H1 (cell line): Measurements from ENCODE around the gene NXPH4. TPM values are rescaled to one million over a fixed set of nuclear protein-coding genes. Genes with fewer than 3 reads are reported as not detected.

ENCODE experiments used
- CTCF ChIA-PET: fragments of 300-600 bp; sonication (Branson Sonifier 250); formaldehyde crosslinking; loops from one replicate; lab custom pipeline; 2021; ENCODE audit not compliant: partially characterized antibody; lab: Charles Lee
- POLR2A ChIA-PET: fragments of 300-600 bp; sonication (Branson Sonifier 250); formaldehyde crosslinking; loops from one replicate; lab custom pipeline; 2021; ENCODE audit warnings: inconsistent platforms; ENCODE audit not compliant: partially characterized antibody; lab: Charles Lee
- DNase-seq, 2 experiments: peaks; one replicate each; pipeline versions ENCODE4 v3.0.0 to v3.0.0-alpha.2; 2010 to 2022; ENCODE audit warnings: low spot score in 2 of 2, low read depth in 1 of 2, mixed read lengths in 1 of 2
- FAIRE-seq: peaks from 2 replicates; lab custom pipeline; 2011; peaks lifted over from hg19 to GRCh38; lab: Jason Lieb, UNC
- H2AFZ ChIP-seq: 2 replicates; pipeline ENCODE4 v1.8.1; 2012; ENCODE audit warnings: low read length, inconsistent platforms
- H2AK5ac ChIP-seq: 2 replicates; pipeline ENCODE4 v1.6.1; 2013; ENCODE audit warnings: low read depth, low read length
- H2BK120ac ChIP-seq: replicated peaks from 2 replicates; pipeline ENCODE3; 2013; ENCODE audit warnings: low read depth, low read length, inconsistent platforms
- H2BK12ac ChIP-seq: 2 replicates; pipeline ENCODE4 v1.6.1; 2013; ENCODE audit warnings: low read depth, low read length
- H2BK15ac ChIP-seq: 2 replicates; pipeline ENCODE4 v1.6.1; 2013; ENCODE audit warnings: low read length
- H2BK20ac ChIP-seq: 2 replicates; pipeline ENCODE4 v1.6.1; 2013; ENCODE audit warnings: low read length
- H2BK5ac ChIP-seq: 2 replicates; pipeline ENCODE4 v1.6.1; 2013; ENCODE audit warnings: low read depth, low read length
- H3K14ac ChIP-seq: 2 replicates; pipeline ENCODE4 v1.6.1; 2013; ENCODE audit warnings: inconsistent platforms; ENCODE audit not compliant: insufficient read length
- H3K18ac ChIP-seq: 2 replicates; pipeline ENCODE4 v1.6.1; 2013; ENCODE audit warnings: low read length; ENCODE audit errors: extremely low read depth
- H3K23ac ChIP-seq: 2 replicates; pipeline ENCODE4 v1.6.1; 2013; ENCODE audit warnings: inconsistent platforms; ENCODE audit not compliant: insufficient read length
- H3K23me2 ChIP-seq: 2 replicates; pipeline ENCODE4 v1.6.1; 2013; ENCODE audit warnings: low read depth, low read length
- H3K27ac ChIP-seq: 2 replicates; pipeline ENCODE4 v1.6.1; 2011; ENCODE audit warnings: low read depth, low read length, inconsistent platforms
- H3K27me3 ChIP-seq, 4 experiments: replicated peaks in 1 of 4; 1 replicate in 1 of 4; 2 replicates in 3 of 4; pipeline versions ENCODE4 v1.6.1 to v1.8.1; 2011 to 2013; ENCODE audit warnings: low read length in 3 of 4, mild to moderate bottlenecking in 3 of 4, inconsistent platforms in 2 of 4, mixed read lengths in 2 of 4, moderate library complexity in 1 of 4; ENCODE audit not compliant: control insufficient read depth in 3 of 4, insufficient read depth in 3 of 4; ENCODE audit errors: extremely low read depth in 1 of 4
- H3K36me3 ChIP-seq, 4 experiments: 2 replicates each; pipeline versions ENCODE4 v1.6.1 to v1.8.1; 2011 to 2013; ENCODE audit warnings: mild to moderate bottlenecking in 4 of 4, low read length in 3 of 4, moderate library complexity in 2 of 4, control low read depth in 1 of 4, inconsistent platforms in 1 of 4; ENCODE audit not compliant: insufficient read depth in 4 of 4, control insufficient read depth in 2 of 4
- H3K4ac ChIP-seq: replicated peaks from 2 replicates; pipeline ENCODE3; 2013; ENCODE audit warnings: low read length, low read depth, mixed read lengths, inconsistent platforms; ENCODE audit not compliant: insufficient read length
- H3K4me1 ChIP-seq, 4 experiments: replicated peaks in 1 of 4; 1 replicate in 1 of 4; 2 replicates in 3 of 4; pipeline versions ENCODE4 v1.6.1 to v1.8.1; 2011 to 2013; ENCODE audit warnings: low read length in 3 of 4, inconsistent platforms in 2 of 4, mixed read lengths in 1 of 4; ENCODE audit not compliant: insufficient read depth in 4 of 4, control insufficient read depth in 3 of 4
- H3K4me2 ChIP-seq, 2 experiments: 2 replicates each; pipeline versions ENCODE4 v1.6.1 to v1.8.1; 2011 to 2013; ENCODE audit warnings: low read depth in 2 of 2, low read length in 2 of 2, control low read depth in 1 of 2, inconsistent platforms in 1 of 2, mild to moderate bottlenecking in 1 of 2; ENCODE audit not compliant: insufficient read depth in 1 of 2
- H3K4me3 ChIP-seq, 4 experiments: fragments of 200-600, 300-600 bp in 1 of 4; sonication (generic), shearing (Covaris generic), sonication (Bioruptor Twin) in 1 of 4; 2 replicates each; pipeline versions ENCODE4 v1.5.1 to v1.8.1; 2011 to 2016; ENCODE audit warnings: low read length in 4 of 4, low read depth in 3 of 4, control low read depth in 2 of 4, inconsistent platforms in 2 of 4, mild to moderate bottlenecking in 2 of 4, mixed read lengths in 1 of 4, moderate library complexity in 1 of 4; ENCODE audit not compliant: insufficient read depth in 2 of 4; ENCODE audit errors: extremely low read depth in 1 of 4
- H3K56ac ChIP-seq: replicated peaks from 2 replicates; pipeline ENCODE3; 2013; ENCODE audit warnings: low read depth, mild to moderate bottlenecking, mixed read lengths, low read length, inconsistent platforms; ENCODE audit not compliant: insufficient read length
- H3K79me1 ChIP-seq: 2 replicates; pipeline ENCODE4 v1.6.1; 2013; ENCODE audit warnings: low read depth, low read length, control low read depth
- H3K79me2 ChIP-seq, 2 experiments: 2 replicates each; pipeline versions ENCODE4 v1.6.1 to v1.8.1; 2012 to 2013; ENCODE audit warnings: low read length in 2 of 2, mild to moderate bottlenecking in 2 of 2, inconsistent platforms in 1 of 2; ENCODE audit not compliant: insufficient read depth in 2 of 2, control insufficient read depth in 1 of 2
- H3K9ac ChIP-seq, 4 experiments: replicated peaks in 1 of 4; 1 replicate in 1 of 4; 2 replicates in 3 of 4; pipeline versions ENCODE4 v1.6.1 to v1.8.1; 2011 to 2013; ENCODE audit warnings: low read depth in 3 of 4, low read length in 3 of 4, control low read depth in 2 of 4, mild to moderate bottlenecking in 2 of 4, moderate library complexity in 2 of 4, inconsistent platforms in 1 of 4; ENCODE audit errors: extremely low read depth in 1 of 4
- H3K9me3 ChIP-seq, 2 experiments: 2 replicates each; pipeline versions ENCODE4 v1.6.1 to v1.8.1; 2012 to 2013; ENCODE audit warnings: mild to moderate bottlenecking in 2 of 2, moderate library complexity in 2 of 2, control low read depth in 1 of 2, inconsistent platforms in 1 of 2, low read depth in 1 of 2, low read length in 1 of 2, mixed read lengths in 1 of 2; ENCODE audit not compliant: insufficient read depth in 2 of 2
- H4K20me1 ChIP-seq, 2 experiments: replicated peaks in 1 of 2; 2 replicates each; pipeline versions ENCODE3 to v1.8.1; 2011 to 2013; ENCODE audit warnings: inconsistent platforms in 2 of 2, low read length in 2 of 2, mild to moderate bottlenecking in 1 of 2; ENCODE audit not compliant: insufficient read depth in 2 of 2, control insufficient read depth in 1 of 2
- H4K5ac ChIP-seq: 2 replicates; pipeline ENCODE4 v1.6.1; 2013; ENCODE audit warnings: low read length, low read depth, mixed read lengths, inconsistent platforms; ENCODE audit not compliant: insufficient read length
- H4K8ac ChIP-seq: 2 replicates; pipeline ENCODE4 v1.8.0; 2013; ENCODE audit warnings: mild to moderate bottlenecking, moderate library complexity, low read length, inconsistent platforms; ENCODE audit not compliant: insufficient read depth; ENCODE audit errors: extremely low read depth
- H4K91ac ChIP-seq: replicated peaks from 2 replicates; pipeline ENCODE3; 2013; ENCODE audit warnings: low read length, mixed read lengths, inconsistent platforms; ENCODE audit not compliant: insufficient read length
- BCL11A ChIP-seq, 2 experiments: IDR thresholded peaks; one replicate each; pipeline ENCODE4 v1.6.1; 2011; ENCODE audit warnings: low read depth in 2 of 2, low read length in 2 of 2, mild to moderate bottlenecking in 2 of 2
- CTCF ChIP-seq, 3 experiments: IDR thresholded peaks; 1 replicate in 2 of 3; 2 replicates in 1 of 3; pipeline versions ENCODE4 v1.5.1 to v1.6.1; 2011; ENCODE audit warnings: low read length in 3 of 3, mild to moderate bottlenecking in 3 of 3, inconsistent platforms in 2 of 3, low read depth in 1 of 3, moderate library complexity in 1 of 3; ENCODE audit not compliant: insufficient read depth in 1 of 3; ENCODE audit errors: control extremely low read depth in 1 of 3
- EP300 ChIP-seq, 2 experiments: IDR thresholded peaks; 1 replicate in 1 of 2; 2 replicates in 1 of 2; pipeline ENCODE4 v1.6.1; 2011 to 2012; ENCODE audit warnings: low read depth in 2 of 2, low read length in 2 of 2, mild to moderate bottlenecking in 2 of 2, borderline replicate concordance in 1 of 2, inconsistent platforms in 1 of 2, moderate library complexity in 1 of 2
- GTF2F1 ChIP-seq: IDR thresholded peaks from 2 replicates; pipeline ENCODE4 v1.6.1; 2012; ENCODE audit warnings: low read depth, low read length, improper control_type of control experiment, borderline replicate concordance
- KDM5A ChIP-seq: fragments of 200-600 bp; IDR thresholded peaks from 2 replicates; pipeline ENCODE4 v1.7.1; 2012; ENCODE audit warnings: mild to moderate bottlenecking, low read length, inconsistent platforms, mixed read lengths
- SIRT6 ChIP-seq: IDR thresholded peaks from one replicate; pipeline ENCODE4 v1.7.1; 2012; ENCODE audit warnings: low read length, inconsistent platforms
- SP4 ChIP-seq: IDR thresholded peaks from 2 replicates; pipeline ENCODE4 v1.6.1; 2012; ENCODE audit warnings: low read length, inconsistent platforms
- WGBS, 2 experiments: shearing (Covaris generic) in 1 of 2; methylation state at CpG; one replicate each; pipeline versions ENCODE4 v1.1.6 to v1.1.7; 2013 to 2015; ENCODE audit warnings: low lambda C conversion rate in 2 of 2, mixed read lengths in 2 of 2, inconsistent platforms in 1 of 2, low coverage in 1 of 2, missing lambda C conversion rate in 1 of 2; ENCODE audit not compliant: insufficient replicate concordance in 2 of 2, insufficient coverage in 1 of 2, insufficient read length in 1 of 2; ENCODE audit errors: extremely low coverage in 1 of 2, missing lambda C conversion rate in 1 of 2; 5-methylcytosine and 5-hydroxymethylcytosine counted together
- polyA plus RNA-seq, 7 experiments: library from polyadenylated mRNA; depleted of rRNA in 3 of 7; stranded (reverse) in 5 of 7; unstranded in 2 of 7; fragments of >200 nt in 5 of 7; fragments of 200-250 nt in 2 of 7; gene quantifications; 1 replicate in 5 of 7; 2 replicates in 1 of 7; 4 replicates in 1 of 7; pipeline versions ENCODE4 v1.2.1 to v1.2.3, GENCODE V29; 2011 to 2013; ENCODE audit warnings: missing spikeins in 2 of 7, mixed read lengths in 2 of 7
- total RNA-seq: library from RNA; stranded (reverse); fragmentation: NEBNext Ultra II Directional; extraction: Animal tissue kit (Norgen Biotek cat#: 25700); gene quantifications from 2 replicates; pipeline ENCODE4 v1.2.1, GENCODE V29; 2021

Gene NXPH4
- total and polyA plus RNA-seq, 2 of the 8 experiments (the other 6 are each of a cell fraction or from before 2014, with no cell fraction given) = 0.92 to 1.7 TPM

GRCh38 chr12:57220770-57221168 lies 4.2 kb downstream of the NXPH4 start:
- H2BK20ac ChIP-seq = peak overlapping the region; percentile 7; the same call in 1 of the 2 replicates
- H3K27me3 ChIP-seq = peaks cover 87 to 98% (median 98%) of the 10 kb centered on the region in 4 experiments
- H3K4me3 ChIP-seq = peak overlapping the region in 1 of 4 experiments; percentile 46; a peak in 1 of 8 replicates
- no peak overlapping the region for H4K91ac ChIP-seq
- H3K79me2 ChIP-seq = no peaks in the 10 kb centered on the region
- ChIA-PET POLR2A (interaction anchor here (17.7 kb wide), 1 partner anchor 21 kb away, joined by 852 read pairs; the partner anchor contains the start of genes SHMT2 and STAC3), CTCF (interaction anchor here (4.2 to 13.4 kb wide), 2 partner anchors 7 to 22 kb away, joined by 76 to 527 read pairs; partner anchors contain the start of gene STAC3)
- H3K9me3 ChIP-seq = no peaks in the 10 kb centered on the region
- no peaks in the 10 kb centered on the region for H3K79me1 ChIP-seq
- H2BK15ac ChIP-seq = no peak overlapping the region; the same call in 1 of the 2 replicates
- H2AK5ac ChIP-seq = 0 out of 2 replicates have a peak overlapping the region, but pooled peaks have one; percentile 82
- H3K4me2 ChIP-seq = peak overlapping the region; percentile 58 to 71
- DNase-seq = no peak
- no peak overlapping the region for H3K23ac ChIP-seq
- no peaks in the 10 kb centered on the region for H3K36me3 ChIP-seq
- no peak overlapping the region for H2AFZ ChIP-seq
- H3K14ac ChIP-seq = no peak overlapping the region
- H3K4me1 ChIP-seq = peaks cover 0 to 51% (median 37%) of the 10 kb centered on the region in 4 experiments; a peak in 6 of 7 replicates
- H3K18ac ChIP-seq = no peak overlapping the region
- no peak overlapping the region for H4K8ac ChIP-seq
- 15% methylated on average over 1 of the region's 1 CpG; no CpG with 5 or more reads in 1 of the 2 experiments for WGBS, 2 experiments
- H2BK5ac ChIP-seq = no peak overlapping the region
- H3K23me2 ChIP-seq = peaks cover 7% of the 10 kb centered on the region; the same call in 1 of the 2 replicates
- no peak overlapping the region for H2BK120ac ChIP-seq
- no peak overlapping the region for H4K5ac ChIP-seq
- H3K4ac ChIP-seq = no peak overlapping the region
- TF ChIP-seq SIRT6 = no peak
- no peak for TF ChIP-seq EP300 (IDR thresholded peaks at IDR 0.05; ENCODE audit: borderline replicate concordance in 1 of 2, low read depth in 2 of 2, low read length in 2 of 2)
- TF ChIP-seq CTCF (IDR thresholded peaks at IDR 0.05; ENCODE audit: control extremely low read depth in 1 of 3, insufficient read depth in 1 of 3, low read depth in 1 of 3, low read length in 3 of 3) = no peak
- no peak for TF ChIP-seq SP4
- no peak for TF ChIP-seq GTF2F1
- TF ChIP-seq KDM5A = no peak
- TF ChIP-seq BCL11A (IDR thresholded peaks at IDR 0.05; ENCODE audit: low read depth in 2 of 2, low read length in 2 of 2) = no peak
- TF ChIP-seq, all 59 proteins: peak for 0
- H3K9ac ChIP-seq = no peak overlapping the region
- no peak overlapping the region for H3K27ac ChIP-seq
- no peak overlapping the region for H3K56ac ChIP-seq
- FAIRE-seq = no peak
- 0 out of 2 replicates have a peak overlapping the region, but pooled peaks have one; percentile 11 for H2BK12ac ChIP-seq
- peaks cover 16 to 35% of the 10 kb centered on the region in 2 experiments for H4K20me1 ChIP-seq
